Measurements from ENCODE around the gene PTPRZ1. TPM values are rescaled to one million over a fixed set of nuclear protein-coding genes. Genes with fewer than 3 reads are reported as not detected.

The PTPRZ1 gene
- total RNA-seq = 0.48 TPM
- long read RNA-seq, partial matches to known transcripts = 0 of 1 reads
- long read RNA-seq, other reads (novel, unspliced or antisense) = 1 of 1 reads

DNA sequence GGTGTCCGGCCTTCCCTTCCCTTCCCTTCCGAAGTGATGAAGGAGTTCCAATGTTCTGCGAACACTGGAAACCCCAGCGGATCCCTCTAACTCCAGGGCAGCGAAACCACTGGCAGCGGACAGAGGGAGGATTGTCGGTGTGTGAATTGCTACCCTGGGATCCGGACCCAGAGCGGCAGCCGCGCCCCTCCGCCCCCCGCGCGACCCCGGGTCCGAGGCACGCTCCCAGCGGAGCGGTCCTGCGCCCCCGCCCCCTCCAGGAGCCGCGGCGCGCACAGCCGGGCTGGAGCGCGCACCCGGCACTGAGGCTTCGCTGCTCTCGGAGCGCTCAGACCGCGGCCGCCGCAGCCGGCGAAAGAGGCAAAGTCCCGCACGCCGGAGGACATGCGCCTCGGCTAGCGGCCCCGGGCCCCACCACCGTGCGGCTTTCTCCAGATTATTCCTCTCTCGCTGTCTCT is at the start of gene PTPRZ1:
Gene PTPRZ1, plus strand, starts transcription at position 331 of the 458 bp plus-strand sequence. CDS start 339 bp downstream, outside the sequence.
- no peak for DNase-seq (ENCODE audit: low spot score)

DNA sequence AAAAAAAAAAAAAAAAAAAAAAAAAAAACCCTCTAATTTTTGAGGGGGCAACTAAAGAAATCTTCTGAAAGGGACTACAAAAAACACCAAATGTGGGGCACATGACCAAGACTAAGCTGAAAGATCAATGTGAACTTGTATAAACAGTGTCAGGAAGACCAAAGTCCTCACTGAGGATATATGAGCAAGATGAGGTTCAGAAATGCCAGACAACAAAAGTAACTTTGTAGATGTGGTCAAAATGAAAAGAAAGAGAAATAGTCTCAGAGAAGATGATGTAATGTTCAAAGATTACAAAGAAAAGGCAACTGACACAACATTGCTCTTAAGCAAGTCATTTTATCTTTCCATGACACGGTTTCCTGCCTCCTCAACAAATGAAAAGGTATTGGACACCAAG is 48.7 kb upstream of the PTPRZ1 start:
- DNase-seq (ENCODE audit: low spot score) = no peak

DNA sequence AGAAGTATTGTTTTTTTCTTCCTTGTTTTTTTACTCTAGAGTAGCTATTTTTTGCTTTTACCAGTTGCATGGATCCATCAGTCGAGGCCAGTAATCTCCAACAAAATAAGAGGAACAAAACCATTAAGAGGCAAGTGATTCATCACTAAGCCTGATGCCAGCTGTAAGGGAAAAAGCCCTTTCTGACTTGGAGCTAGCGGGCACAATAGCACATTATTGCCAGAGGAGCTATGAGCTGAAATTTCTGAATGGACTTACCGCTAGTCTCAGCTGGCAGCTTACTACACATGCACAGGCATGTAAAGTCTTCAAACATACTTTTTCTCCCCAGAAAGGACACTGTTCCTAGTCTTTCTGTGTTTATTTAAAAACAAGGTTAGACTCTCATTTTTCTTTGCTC is 41.6 kb upstream of the PTPRZ1 start:
- no peak for DNase-seq (ENCODE audit: low spot score)

DNA sequence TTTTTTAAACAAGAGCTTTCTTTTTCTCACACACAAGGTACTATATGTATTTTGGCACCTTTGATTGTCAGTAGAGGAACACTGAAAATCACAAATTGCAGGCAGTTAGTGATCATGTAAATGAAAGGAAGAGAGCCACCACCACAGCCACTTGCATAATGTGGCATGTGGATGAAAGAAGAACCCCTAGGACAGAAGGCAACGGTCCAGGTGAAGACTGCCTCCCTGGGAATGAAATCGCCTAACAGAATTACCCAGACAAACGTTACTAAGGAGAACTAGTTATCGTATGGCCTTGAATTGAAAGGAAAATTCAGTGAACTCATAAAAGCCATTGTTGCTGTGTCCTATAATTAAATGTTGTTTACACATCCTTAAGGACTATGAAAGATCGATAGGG is 41.2 kb upstream of the PTPRZ1 start:
- DNase-seq (ENCODE audit: low spot score) = no peak

DNA sequence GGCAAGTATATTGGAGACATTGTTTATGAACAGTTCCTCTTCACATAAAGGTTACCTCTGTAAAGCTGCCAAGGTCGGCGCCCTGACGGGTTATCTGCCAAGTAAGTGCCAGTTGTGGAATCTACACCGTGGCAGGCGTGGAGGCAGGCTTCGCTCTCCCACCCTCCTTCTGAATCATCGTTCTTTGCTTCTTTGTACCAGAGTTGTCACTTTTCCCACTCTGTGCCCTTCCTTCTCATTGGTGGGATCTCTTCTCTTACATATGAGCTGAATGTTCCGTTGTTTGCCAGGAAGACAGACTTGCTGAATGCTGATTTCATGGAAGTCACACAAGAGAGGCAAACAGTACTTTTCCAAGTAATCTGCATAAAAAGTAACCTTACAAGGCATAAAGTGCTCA is 40.6 kb upstream of the PTPRZ1 start:
- DNase-seq (ENCODE audit: low spot score) = no peak

DNA sequence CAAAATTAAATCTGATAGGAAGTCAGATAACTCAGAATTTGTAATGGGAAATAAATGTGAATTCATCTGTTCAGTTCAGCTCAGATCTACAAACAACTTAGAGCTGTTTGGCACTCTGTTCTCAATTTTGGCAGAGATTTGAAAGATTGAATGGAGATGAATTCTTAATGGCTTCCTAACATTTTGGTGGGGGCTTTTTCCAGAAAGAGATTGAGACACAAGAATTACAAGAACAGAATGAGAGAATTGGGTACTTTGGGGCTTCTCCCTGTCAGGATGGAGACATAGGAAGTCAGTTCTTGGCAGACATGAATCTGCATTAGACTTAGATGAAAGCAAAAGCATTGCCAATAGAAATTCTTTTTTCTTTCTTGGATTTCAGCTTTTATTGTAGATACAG is 39.0 kb upstream of the PTPRZ1 start:
- DNase-seq (ENCODE audit: low spot score) = no peak

DNA sequence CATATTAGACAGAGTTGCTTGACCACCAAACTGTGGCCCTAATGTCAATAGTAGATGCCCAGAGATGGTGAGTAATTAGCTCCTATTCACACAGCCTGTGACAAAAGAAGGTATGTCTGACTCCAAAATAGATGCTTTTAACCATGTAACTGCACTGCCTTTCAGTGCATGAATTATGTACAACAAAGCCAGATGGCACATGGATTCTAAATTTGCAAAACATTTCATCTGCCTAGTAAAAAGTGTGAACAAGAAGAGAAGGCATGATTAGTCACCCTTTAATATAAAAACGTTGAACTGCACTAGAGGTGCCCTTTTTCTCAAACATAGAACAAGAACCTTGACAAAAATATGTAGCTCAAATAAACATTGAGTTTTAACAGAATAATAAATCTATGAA is 35.5 kb upstream of the PTPRZ1 start:
- no peak for DNase-seq (ENCODE audit: low spot score)

DNA sequence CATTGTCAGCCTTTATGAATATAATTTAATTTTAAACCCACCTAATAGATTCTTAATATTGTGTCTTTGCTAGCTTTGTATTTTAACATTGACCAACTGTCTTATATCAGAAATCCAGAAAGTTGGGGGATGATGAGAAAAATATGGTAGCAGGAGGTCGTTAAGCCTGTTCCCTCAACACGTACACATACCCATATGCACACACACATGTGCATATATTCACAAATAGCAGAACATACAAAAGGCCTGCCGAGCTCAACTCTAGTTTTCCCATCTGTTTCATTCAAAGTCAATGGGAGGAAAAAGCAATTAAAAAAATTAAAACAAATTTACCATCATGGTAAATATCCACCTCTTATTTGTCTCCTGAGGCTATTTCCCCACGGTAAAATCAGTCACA is 25.9 kb upstream of the PTPRZ1 start:
- no peak for DNase-seq (ENCODE audit: low spot score)

DNA sequence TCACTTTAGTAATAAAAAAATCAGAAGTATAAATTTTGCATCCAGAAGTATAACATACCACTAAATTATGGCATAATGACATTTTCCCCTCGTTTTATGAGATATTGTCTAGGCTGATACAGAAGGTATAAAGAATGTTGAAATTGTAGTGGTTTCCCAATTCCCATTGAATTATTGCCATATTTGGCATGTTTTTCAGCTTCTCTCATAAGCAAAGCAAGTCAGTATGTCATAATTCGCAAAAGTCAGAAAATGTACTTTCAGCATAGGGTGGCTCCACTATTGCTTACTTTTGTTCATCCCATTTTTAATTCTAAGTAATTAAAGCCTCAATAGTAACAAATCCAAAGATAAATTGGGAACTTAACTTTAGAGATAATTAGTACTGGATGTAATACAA is 19.7 kb upstream of the PTPRZ1 start:
- DNase-seq (ENCODE audit: low spot score) = no peak

DNA sequence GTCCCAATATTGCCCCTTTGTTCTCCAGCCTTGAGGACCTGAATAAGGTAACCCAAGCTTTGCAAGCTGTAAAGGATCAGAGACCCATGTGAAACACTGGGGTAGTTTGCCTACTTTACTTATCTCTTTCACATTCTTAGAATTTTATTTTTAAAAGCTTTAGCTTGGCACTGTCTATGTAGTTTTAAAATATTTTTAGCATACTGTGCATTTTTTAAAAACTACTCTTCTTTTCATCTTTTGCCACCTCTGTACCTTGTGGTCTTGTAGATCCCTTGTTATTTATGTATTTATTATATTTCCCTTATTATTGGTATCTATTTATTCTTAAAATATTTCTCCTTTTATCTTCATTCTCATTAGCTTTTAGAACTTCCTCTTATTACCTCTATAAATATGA is 12.0 kb upstream of the PTPRZ1 start:
- DNase-seq (ENCODE audit: low spot score) = no peak

DNA sequence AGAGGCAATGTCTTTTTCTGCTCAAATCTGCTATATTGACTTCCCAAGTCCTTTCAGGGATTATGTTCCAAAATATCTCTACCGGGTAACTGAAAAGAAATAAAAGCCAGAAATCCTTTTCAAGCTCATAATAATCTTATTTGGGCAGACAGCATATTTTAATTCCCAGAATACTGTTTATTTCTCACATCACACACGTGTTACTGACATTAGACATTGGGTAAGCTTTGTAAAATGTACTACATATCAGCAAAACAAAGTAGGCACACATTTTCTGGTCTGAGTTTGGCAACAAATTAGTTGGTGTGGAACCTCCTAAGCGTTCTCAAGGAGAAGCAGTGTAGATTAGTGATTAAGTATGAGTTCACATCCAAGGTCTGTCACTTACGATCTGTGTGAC is 10.4 kb upstream of the PTPRZ1 start:
- DNase-seq (ENCODE audit: low spot score) = no peak

DNA sequence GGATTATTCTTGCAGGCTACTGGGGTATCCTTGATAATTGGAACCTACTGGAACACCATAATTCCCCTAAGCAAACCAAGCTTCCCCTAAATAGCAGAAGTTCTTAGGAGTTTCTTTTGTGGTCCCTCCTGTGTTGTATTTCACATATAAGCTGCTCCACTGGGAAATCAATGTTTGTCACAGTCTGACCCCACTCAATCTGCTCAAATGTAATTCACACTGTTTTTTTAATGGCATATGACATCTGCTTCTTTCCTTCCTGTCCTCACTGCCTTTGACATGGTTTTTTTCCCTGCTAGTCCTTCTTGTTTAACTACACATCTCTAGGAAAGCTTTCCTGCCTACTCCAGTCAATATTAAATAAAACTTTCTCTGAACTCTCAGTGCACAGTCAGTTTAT is 1.8 kb upstream of the PTPRZ1 start:
- DNase-seq (ENCODE audit: low spot score) = no peak

DNA sequence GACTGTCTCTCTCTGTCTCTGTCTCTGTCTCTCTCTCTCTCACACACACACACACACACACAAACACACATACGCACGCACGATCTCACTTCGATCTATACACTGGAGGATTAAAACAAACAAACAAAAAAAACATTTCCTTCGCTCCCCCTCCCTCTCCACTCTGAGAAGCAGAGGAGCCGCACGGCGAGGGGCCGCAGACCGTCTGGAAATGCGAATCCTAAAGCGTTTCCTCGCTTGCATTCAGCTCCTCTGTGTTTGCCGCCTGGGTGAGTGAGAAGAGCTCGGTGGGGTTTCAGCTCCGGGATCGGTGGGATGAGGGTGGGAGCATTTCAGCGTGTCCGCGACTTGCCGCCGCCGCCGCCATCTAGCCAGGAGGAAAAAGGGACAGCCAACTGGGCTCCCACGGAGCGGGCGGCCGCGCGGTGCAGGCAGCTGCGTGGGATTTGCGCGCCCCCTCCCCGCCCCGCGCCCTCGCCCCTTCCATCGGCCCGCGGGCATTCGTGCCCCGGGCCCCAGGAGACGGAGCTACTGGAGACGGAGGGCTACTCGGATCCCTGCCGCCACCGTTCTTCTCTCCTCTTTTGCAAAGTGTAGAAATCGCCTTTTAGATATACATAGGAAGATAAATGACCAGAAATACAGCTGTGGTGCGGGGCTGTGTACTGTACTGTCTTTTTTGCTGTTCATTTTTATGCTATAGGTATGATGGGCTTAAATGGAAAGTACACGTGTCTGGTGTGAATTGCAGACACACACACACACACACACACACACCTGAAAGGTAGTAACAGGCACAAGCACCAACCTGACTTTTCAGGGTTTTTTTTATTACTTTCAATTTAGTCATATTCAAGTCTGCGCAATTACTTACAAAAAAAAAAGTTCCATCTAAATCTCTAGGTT is 581 bp downstream of the PTPRZ1 start:
- DNase-seq (ENCODE audit: low spot score) = no peak

DNA sequence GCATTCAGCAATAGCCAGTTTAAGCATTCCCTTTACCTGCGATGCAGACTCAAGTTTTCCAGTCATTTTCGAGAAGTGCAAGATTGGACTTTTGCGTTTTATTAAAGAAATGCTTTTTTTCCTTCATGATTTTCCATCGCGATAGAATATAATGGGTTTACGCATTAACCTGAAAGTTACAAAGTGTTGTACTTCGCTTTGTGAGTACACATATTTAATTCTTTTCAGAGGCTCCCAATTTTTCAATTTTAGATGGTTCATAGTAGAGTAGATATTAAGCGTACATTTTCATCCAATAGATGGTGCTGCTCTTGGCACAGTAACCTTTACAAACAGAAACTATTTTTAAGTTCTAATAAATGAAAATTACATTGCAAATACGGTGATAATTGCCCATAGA is 1.3 kb downstream of the PTPRZ1 start:
- DNase-seq (ENCODE audit: low spot score) = no peak

DNA sequence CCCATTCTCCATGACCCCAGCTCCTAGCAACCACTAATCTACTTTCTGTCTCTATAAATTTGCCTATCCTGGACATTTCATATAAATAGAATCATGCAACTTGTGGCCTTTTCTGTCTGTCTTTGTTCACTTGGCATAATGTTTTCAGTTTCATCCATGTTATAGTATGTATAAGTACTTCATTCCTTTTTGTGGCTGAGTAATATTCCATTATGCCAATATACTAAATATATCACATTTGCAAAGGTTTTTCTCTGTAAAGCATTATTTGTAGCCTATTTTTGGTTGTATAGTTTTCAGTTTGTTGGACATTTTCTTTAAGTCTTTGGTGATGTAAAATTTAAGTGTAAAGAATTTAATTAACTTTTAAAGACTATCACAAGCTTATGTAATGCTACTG is 2.2 kb downstream of the PTPRZ1 start:
- no peak for DNase-seq (ENCODE audit: low spot score)

DNA sequence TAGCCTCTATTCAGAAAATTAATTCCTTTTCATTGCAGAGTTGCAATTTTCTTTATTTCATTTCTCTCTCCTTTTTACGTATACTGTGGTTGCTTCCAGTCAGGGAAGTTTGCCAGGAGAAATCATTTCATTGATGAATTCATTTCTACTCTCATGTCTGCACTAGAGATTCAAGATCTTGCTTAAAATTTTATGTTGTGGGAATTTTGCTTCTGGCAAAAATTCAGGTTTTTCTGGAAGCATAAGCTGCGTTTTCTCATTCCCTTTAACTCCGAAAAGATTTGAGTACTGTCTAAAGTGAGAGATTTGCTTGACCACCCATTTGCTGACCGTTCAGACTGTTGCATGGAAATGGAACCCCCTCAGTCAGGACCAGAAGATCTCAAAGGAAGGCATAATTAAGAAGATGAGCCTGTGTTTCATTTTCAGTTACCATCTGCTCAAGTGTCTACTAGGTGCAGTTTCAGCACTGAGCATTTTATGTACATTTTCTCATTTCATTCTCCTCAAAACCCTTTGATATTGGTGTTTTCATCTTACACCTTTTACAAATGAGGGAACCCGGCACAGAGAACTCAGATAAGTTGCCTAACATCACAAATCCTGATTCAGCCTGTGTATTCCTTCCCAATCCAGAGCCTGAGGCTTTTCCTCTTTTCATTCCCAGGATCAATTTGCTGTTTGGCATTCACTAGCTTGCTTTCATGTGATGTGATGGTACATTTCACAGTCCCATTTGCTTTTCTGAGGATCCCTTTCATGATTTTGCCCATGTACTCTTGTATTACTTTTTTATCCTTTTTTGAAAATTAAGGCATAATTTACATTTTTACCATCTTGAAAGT is 3.9 kb downstream of the PTPRZ1 start:
- no peak for DNase-seq (ENCODE audit: low spot score)

DNA sequence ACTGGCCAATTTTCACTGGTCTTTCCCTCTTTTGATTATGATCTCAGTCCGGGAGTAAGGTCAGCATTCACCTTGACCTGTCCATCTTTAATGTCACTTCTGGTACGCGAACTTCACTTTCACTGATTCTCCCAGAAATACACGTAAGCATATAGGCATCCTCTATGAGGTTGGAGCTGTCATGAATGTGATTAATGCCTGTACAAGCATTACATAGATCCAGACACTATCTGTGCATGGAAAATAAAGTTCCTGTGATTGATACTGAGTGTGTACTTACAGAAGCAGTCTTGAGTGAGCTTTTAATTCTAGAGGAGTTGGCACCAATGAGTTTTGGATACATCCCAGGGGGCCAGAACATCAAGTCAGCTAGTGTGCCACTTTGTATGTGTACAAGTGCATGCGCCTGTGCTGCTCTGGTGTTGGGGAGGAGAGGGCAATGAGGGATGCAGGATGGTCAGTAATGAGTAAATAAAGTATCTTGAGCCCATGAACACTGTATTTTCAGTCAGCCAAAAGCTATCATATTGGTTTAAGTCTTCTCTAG is 6.0 kb downstream of the PTPRZ1 start:
- DNase-seq (ENCODE audit: low spot score) = no peak

DNA sequence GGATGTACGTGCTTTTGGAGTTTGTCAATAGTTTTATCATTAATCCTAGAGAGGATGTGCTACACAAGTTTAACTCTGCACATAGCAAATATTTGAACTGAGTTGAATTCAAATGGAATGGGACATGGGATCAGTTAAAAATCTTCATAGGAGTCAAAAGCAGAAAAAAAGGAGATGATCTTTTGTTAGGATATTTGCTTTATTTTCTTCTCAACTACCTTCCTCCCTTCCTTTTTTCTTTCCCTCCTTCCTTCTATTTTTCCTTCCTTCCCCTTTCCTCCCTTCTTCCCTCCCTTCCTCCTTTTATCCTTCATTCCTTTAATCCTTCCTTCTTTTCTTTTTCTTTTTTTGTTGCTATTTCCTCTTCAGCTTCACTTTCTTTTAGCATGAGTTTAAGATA is 6.6 kb downstream of the PTPRZ1 start:
- DNase-seq (ENCODE audit: low spot score) = no peak

DNA sequence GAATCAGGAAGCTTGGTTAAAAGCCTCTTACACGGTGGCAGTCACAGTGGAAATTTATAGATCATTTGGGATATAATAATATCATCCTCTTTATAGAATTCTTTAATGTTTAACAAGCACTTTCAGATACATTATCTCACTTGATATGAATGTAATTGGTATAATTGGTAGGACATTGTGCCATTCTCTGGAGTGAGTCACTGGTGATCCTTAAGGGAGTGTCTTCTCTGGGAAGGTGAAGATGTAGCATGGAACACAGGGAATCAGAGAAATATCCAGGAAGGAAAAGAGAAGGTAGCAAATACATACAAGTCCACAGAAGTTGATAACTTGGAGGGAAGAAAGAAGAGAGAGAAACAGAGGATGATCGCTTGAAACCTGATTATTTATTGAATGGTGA is 9.8 kb downstream of the PTPRZ1 start:
- DNase-seq (ENCODE audit: low spot score) = no peak

DNA sequence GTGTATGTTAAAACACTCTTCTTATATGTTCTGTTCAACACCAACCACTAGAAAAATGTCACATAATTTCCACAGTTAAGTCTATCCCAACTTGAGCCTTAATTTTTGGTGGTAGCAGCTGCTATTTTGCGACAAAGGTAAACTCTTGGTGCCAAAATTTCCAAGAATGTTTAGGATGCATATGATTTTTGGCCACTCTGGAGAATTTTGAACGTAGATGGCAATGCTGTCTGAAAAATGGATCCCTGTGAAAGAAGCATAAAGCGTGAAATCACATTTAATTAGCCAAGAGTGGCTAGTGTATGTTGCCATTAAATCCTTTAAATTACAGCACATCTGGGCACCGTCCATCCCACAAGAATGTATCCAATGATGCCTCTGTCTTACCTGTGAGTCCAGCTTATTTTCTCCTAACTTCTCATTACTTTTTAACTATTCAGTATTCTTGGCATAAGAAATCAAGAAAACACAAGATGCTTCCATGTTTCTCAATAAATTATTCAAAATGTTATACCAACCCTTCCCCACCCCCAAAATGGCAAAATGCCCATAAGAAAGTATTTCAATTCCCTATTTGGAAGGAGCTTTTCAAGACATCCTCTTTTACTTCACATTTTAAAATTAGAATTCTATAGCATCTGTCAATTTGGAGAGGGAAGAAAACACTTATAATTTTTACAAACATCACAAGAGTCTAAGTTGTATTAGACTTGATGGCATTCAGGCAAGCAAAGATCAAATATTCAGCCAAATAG is 12.4 kb downstream of the PTPRZ1 start:
- no peak for DNase-seq (ENCODE audit: low spot score)

DNA sequence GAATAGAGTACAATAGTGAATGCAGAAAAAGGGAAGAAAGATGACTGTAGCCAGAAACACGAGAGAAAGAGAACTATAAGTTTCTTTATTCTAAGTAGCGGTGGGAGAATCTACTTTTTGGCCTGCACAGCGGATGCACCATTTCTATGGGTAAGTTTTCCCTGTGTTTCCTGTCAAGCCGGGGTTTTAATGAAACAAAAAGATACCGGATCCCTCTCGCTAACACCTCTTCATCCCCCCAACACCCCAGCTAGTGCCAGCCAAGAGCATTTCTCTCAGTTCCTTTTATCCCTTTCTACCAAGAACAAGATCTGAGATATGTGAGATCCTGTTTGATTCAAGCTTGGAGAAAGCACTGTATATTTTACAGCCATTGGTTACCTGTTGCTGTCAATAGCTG is 14.7 kb downstream of the PTPRZ1 start:
- DNase-seq (ENCODE audit: low spot score) = no peak

Data from mesenteric fat pad (tissue), 1 donor.